ENCODE measurements around the gene RARG.

GRCh38 chr12:53160673-53161072, 71.3 kb downstream of the RARG start:
- TF ChIP-seq CTCF (conservative IDR thresholded peaks at IDR 0.05; ENCODE audit: low read depth, low read length) (no peak), EZH2 (IDR thresholded peaks at IDR 0.05; ENCODE audit: low read length, unreplicated experiment) (no peak)

Measured in PC-3 (cell line).